ENCODE measurements around the gene TRIM16.
"Not testable (repeated sequence)": the region's sequence is repeated elsewhere in the genome, so short reads cannot be mapped to it uniquely, and the experiment has no call there.

TRIM16 gene

DNA sequence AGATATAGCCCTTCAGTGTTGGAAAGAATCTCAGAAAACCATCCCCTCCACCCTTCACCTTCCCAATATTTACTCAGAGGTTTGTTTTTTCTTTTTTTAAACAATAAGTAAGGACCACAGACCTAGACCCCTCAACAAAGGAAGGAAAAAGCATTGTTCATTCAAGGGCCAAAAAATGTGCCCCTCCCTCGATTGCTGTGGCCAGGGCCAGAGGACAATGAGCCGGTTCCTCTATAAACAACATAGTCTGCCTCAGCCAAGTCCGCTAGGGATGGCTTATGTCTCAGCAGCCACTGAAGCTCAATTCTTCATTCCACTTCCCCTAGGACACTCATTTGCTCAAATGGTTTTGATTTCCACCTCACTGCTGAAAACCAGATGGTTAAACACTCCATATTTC, 24.0 kb downstream of the TRIM16 start:
- Histone ChIP-seq H3K27ac (peak overlapping the region in 5 of 21 experiments; percentile 5 to 58 (median 39)), H3K4me3 (no peak overlapping the region)

GRCh38 chr17:15659663-15660062, 24.4 kb downstream of the TRIM16 start:
- Histone ChIP-seq H3K27ac (peak overlapping the region in 6 of 21 experiments; percentile 5 to 58 (median 36)), H3K4me3 (no peak overlapping the region)

- H3K4me3 ChIP-seq = no peak overlapping the region
- peak overlapping the region in 5 of 21 experiments; percentile 5 to 58 (median 20) for H3K27ac ChIP-seq
Measured at GRCh38 chr17:15659236-15659635, 24.9 kb downstream of the TRIM16 start.

DNA sequence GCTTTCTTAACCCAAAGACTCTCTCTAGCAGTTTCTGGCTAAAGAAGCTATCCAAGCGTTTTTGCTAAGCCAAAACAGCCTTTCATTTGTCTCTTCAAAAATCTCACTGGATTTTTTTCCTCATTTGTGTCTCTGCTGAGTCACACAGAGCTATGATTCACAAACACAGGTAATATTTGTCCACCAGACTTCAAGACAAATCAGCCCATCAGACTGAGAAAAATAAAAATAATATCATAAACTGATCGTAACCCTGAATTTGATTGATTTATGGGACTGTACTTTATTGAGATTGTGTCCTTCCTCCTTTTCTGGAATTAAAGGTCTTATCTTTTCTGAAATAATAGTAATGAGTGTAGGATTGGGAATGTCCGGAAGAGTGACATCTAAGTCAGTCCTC, 25.8 kb downstream of the TRIM16 start:
- no peak overlapping the region for H3K4me3 ChIP-seq
- peak overlapping the region in 6 of 21 experiments; percentile 41 to 58 (median 46) for H3K27ac ChIP-seq

DNA sequence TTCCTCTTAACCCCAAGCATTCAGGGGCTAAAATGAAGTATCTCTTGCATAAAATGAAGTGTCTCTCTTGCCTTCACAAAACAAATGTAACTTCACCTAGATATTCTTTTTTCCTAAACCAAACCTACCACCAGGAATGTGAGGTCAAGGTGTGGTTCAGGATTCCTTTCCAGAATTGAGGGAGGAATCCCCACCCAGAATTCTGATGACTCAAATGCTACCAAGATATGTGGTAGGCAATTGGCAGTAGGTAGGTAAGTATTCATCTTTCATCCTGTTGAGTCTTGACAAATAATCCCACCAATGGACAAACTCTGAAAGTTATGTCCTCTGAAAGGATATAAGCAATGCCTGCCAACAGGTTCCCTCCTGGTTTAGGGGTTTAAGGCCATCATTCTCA, 26.2 kb downstream of the TRIM16 start:
- Histone ChIP-seq H3K4me3 (no peak overlapping the region), H3K27ac (peak overlapping the region in 6 of 21 experiments; percentile 41 to 58 (median 46))

- H3K4me3 ChIP-seq = no peak overlapping the region
- H3K27ac ChIP-seq = no peak overlapping the region
Measured at GRCh38 chr17:15654886-15655561, 29.1 kb downstream of the TRIM16 start.

GRCh38 chr17:15654401-15654800, 29.7 kb downstream of the TRIM16 start:
- H3K4me3 ChIP-seq, H3K27ac ChIP-seq: not testable (repeated sequence)

- H3K27ac ChIP-seq = no peak overlapping the region
- H3K4me3 ChIP-seq = no peak overlapping the region
Measured at GRCh38 chr17:15652960-15653359, 31.2 kb downstream of the TRIM16 start.

- Histone ChIP-seq H3K4me3 (peak overlapping the region; percentile 36 to 59 (median 48)), H3K27ac (peak overlapping the region in 20 of 21 experiments; percentile 62 to 88 (median 80))
Measured at GRCh38 chr17:15651583-15652110, 32.5 kb downstream of the TRIM16 start.

DNA sequence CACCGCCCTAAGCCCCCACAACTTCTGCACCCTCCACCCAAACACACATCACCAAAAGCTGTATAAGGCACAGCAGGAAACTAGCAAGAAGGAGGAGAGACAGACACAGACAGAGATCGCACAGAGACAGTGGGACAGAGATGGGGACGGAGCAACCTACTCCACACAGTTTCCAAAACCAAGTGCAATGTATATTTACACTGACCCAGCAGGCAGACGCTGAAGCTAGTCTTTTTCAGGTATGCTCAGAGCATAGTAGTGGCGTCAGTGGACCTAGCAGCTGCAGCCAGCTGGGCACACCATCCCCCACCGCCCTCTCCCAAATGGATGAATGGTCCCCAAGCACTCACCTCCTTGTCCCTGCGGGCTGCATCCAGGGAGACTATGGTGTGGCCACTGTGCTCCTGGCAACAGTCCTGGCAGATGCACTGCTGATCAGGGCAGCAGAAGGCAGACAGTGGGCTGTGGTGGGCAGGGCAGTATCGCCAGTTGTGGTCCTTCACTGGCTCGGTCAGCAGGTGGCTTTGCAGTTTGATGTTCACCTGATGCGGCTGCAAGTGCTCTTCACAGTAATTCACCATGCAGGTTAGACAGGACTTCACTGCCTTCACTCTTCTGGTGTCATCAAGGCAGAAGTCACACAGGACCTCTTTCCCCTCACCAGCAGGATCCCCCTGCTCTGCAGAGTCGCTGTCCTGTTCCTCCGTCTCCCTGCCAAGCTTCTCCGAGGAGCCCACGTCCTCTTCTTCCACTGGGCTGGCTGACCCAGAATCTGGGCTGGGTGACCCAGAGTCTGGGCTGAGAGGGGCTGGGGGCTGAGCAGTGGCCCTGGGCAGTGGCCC, 33.1 kb downstream of the TRIM16 start:
- H3K4me3 ChIP-seq = peak overlapping the region; percentile 36 to 59 (median 48)
- peak overlapping the region in 20 of 21 experiments; percentile 62 to 88 (median 80) for H3K27ac ChIP-seq

GRCh38 chr17:15649861-15650421, 34.2 kb downstream of the TRIM16 start:
- peak overlapping the region; percentile 36 to 59 (median 48) for H3K4me3 ChIP-seq
- peak overlapping the region in 19 of 21 experiments; percentile 51 to 88 (median 80) for H3K27ac ChIP-seq

DNA sequence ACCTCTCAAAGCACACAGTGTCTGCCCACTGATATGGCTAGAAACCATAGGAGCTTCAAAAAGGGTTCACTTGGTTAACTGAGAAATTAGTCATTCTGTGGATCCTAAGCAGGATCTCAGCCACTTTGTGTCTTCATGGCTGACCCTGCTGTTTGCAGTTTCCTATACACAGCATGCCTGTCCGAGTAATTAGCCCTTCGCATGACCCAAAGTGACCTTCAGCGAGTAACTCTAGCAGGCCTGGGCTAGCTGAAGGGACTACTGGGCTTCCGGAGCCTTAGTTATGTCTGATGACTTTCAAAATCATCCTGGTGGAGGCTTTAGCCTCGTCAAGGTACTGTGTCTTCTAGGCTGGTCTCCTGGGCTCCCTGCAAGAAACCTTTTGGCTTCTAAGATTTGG, 35.7 kb downstream of the TRIM16 start:
- Histone ChIP-seq H3K27ac (peak overlapping the region in 16 of 21 experiments; percentile 2 to 87 (median 55)), H3K4me3 (peak overlapping the region; percentile 1 to 59 (median 36))

GRCh38 chr17:15645942-15646312, 38.2 kb downstream of the TRIM16 start:
- Histone ChIP-seq H3K4me3 (peak overlapping the region in 1 of 7 experiments; percentile 4), H3K27ac (peak overlapping the region in 20 of 21 experiments; percentile 71 to 93 (median 86))

DNA sequence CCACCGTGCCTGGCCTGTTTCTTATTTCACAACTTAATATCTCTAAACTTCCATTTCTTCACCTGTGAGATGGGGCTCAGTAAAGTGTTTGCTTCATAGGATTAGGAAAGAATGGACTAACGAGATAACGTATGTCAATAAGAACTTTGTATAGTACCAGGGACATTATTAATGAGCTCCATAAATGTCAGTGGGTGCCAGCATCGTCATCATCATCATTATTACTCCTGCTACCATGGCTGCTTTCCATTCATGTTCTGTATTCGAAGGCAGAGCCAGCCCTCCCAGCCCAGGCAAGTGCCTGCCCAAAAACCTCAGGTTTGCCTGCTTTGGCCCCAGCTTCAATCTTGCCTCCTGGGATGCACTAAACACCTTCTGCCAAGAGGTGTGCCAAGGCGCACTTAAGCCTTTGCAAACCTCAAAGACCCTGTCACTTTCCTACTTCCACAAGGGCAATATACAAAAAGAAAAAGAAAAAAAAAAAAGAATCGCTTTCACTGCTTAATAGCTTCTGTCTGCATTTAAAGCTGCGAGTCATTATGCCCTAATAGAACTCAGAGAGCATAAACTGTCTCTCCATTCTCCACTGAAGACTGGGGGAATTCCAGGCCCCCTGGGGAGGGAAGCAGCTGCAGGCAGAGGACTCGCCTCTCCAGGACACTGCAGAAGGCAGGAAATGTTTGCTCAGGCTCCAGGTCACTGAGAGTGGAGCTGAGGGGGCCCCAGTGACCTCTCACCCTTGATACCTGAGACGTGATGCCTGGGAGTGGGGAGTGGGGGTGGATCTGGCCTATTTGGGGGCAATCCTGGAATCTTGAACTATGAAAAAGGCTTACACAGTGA, 38.8 kb downstream of the TRIM16 start:
- H3K27ac ChIP-seq = peak overlapping the region in 20 of 21 experiments; percentile 71 to 93 (median 86)

GRCh38 chr17:15642505-15643251, 41.4 kb downstream of the TRIM16 start:
- H3K4me3 ChIP-seq, H3K27ac ChIP-seq: not testable (repeated sequence)

More for the DNA sequence above, 38.8 kb downstream of the TRIM16 start:
- peak overlapping the region in 1 of 7 experiments; percentile 4 for H3K4me3 ChIP-seq

- not testable (repeated sequence) for H3K27ac ChIP-seq, H3K4me3 ChIP-seq
Measured at GRCh38 chr17:15642014-15642413, 42.1 kb downstream of the TRIM16 start.

GRCh38 chr17:15630930-15631453, 53.1 kb downstream of the TRIM16 start:
- not testable (repeated sequence) for H3K27ac ChIP-seq, H3K4me3 ChIP-seq

DNA sequence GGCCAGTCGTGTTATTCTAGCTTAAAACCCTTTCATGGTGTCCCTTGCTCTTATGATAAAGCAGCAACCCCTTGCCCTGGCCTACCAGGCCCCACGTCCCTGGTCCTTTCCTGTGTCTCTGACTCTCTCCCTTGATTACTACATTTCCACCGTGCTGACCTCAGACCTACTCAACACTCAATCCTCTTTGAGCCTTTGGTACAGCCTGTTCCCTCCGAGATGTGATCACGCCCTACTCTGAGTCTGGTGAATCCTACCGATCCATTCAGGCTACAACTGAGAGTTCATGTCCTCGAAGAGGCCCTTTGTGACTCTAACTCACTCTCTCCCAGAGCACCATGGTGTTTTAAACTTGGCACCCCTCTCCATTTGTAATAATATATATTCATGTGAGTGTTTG, 54.1 kb downstream of the TRIM16 start:
- H3K27ac ChIP-seq, H3K4me3 ChIP-seq: not testable (repeated sequence)

Data from skin epidermis (tissue), 12 donors.